NT2/D1 (cell line): ENCODE results near the gene CCDC87.

ENCODE experiments used
- SUZ12 ChIP-seq: IDR thresholded peaks from 2 replicates; pipeline ENCODE4 v1.6.1; 2011; ENCODE audit not compliant: insufficient read length, insufficient read depth; ENCODE audit errors: extremely low read depth
- YY1 ChIP-seq: IDR thresholded peaks from 2 replicates; pipeline ENCODE4 v1.6.1; 2011; ENCODE audit not compliant: insufficient read length, insufficient read depth

DNA sequence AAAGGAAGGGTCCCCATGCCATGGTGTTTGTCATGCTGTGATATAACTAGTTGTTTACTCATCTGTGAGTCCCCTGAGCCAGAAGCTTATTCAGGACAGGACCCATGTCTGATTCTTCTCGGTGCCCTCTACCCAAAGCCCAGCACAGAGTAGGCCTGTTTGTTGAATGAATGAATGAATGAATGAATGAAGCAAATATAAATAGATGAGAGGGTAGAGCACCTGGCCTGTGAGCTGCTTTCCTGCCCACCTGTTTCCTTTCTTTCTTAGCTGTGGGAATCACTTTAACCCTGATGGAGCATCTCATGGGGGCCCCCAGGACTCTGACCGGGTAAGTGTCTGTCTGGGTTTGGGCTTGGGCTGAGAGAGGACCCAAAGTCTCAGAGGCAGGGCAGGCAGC lies 7.4 kb upstream of the CCDC87 start:
- no peak for TF ChIP-seq SUZ12
- TF ChIP-seq YY1: no peak
